GM12891 (cell line): Measurements from ENCODE around the gene TDRD15.

Experiments
- DNase-seq: peaks from one replicate; pipeline ENCODE4 v3.0.0; 2011; ENCODE audit warnings: low spot score; ENCODE audit not compliant: insufficient read length
- FAIRE-seq: peaks from 2 replicates; lab custom pipeline; 2011; peaks lifted over from hg19 to GRCh38; lab: Jason Lieb, UNC
- PAX5 ChIP-seq: IDR thresholded peaks from 2 replicates; pipeline ENCODE4 v1.6.1; 2011; ENCODE audit warnings: low read length, moderate library complexity, mild to moderate bottlenecking; ENCODE audit not compliant: insufficient read depth, severe bottlenecking
- POLR2A ChIP-seq: IDR thresholded peaks from 2 replicates; pipeline ENCODE4 v1.6.1; 2011; ENCODE audit warnings: low read depth, low read length, control low read depth
- POLR2AphosphoS5 ChIP-seq: IDR thresholded peaks from 2 replicates; pipeline ENCODE4 v1.6.1; 2011; ENCODE audit warnings: low read depth, low read length, control low read depth
- POU2F2 ChIP-seq: IDR thresholded peaks from 2 replicates; pipeline ENCODE4 v1.6.1; 2011; ENCODE audit warnings: low read depth, mild to moderate bottlenecking, control low read depth, low read length, moderate library complexity
- SPI1 ChIP-seq: IDR thresholded peaks from 2 replicates; pipeline ENCODE4 v1.6.1; 2011; ENCODE audit warnings: low read depth, low read length, control low read depth
- TAF1 ChIP-seq: IDR thresholded peaks from 2 replicates; pipeline ENCODE4 v1.6.1; 2011; ENCODE audit warnings: low read depth, low read length, control low read depth

Gene TDRD15

DNA sequence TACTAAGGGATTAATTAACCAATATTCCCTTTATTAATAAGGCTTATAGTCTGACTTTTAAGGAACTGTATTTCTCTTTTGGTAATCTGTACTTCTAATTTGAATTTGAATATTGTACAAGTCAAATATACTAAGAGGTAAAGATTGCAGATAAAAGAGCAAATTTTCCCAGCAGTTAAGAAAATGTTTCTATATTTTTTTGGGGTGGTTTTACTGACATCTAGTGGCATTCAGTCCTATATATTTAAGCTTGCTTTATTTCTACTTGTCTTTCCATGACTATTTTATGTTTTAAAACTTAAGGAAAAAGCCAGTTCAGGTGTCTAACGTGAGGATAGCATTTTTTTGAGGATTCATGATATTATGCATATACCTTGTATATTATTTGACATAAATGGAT lies 41.6 kb downstream of the TDRD15 start:
- TF ChIP-seq PAX5 = no peak
- TF ChIP-seq POLR2A = no peak
- no peak for TF ChIP-seq POLR2AphosphoS5
- no peak for TF ChIP-seq TAF1
- no peak for TF ChIP-seq SPI1
- TF ChIP-seq POU2F2 = no peak
- DNase-seq = no peak
- no peak for FAIRE-seq

DNA sequence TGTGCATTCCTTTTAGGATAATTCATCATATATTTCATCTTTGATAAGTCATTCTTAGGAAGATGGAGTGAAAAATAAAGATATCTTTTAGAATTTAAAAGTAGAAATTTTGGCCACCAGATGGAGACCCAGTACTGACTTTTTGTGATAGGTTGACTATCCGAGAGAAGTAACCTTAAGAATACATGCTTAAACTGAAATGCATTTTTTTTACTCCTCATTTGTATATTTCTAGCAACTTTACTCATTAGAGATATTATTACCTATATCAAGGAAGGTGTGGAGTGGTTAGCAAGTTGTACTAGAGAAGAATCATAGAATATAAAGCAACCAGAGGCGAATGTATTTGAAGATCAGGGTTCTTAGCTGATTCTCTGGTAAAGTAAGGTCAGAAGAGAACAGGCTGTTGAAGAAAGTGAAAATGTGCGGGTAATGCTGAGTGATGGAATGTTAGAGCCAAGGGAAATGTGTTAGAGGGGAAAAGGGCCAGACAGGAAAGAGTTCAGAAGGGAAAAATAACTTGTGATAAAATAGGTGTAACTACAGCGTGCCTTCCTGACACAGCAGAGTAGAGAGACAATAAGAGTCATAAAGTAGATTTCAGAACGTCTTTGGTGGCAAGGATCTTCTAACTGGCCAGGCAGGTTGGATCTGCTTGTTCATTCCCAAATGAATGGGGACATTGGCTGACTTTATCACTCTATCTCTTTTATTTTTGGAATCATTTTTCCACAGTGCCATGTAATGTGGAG lies 52.3 kb downstream of the TDRD15 start:
- FAIRE-seq (no peak), DNase-seq (no peak)
- TF ChIP-seq POLR2A (no peak), POLR2AphosphoS5 (no peak), TAF1 (no peak), POU2F2 (no peak), SPI1 (no peak), PAX5 (no peak)

- TF ChIP-seq POLR2AphosphoS5 = no peak
- TF ChIP-seq TAF1 = no peak
- no peak for TF ChIP-seq POLR2A
- TF ChIP-seq SPI1 = no peak
- TF ChIP-seq PAX5 = no peak
- TF ChIP-seq POU2F2 = no peak
- FAIRE-seq (no peak), DNase-seq (no peak)
These were observed 58.2 kb downstream of the TDRD15 start for GRCh38 chr2:21181957-21182356.

DNA sequence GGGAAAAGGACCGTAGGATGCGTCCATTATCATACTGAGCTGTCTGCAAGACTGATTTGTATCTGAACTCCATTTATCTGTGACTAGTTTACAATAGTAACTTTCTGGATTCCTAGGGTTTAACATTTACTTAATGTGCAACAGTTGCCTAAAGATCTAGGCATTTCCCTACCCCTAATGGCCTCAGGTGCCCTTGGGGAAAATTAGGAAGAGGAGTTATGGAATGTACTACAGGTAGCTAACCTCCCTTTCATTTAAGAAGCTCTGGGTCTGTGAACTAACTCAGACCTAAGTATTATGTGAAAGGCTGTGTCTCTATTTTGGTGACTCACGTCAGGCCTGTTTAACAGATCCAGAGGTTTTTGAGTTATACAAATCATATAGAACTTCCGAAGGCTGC lies 59.5 kb downstream of the TDRD15 start:
- FAIRE-seq = no peak
- no peak for TF ChIP-seq POU2F2
- TF ChIP-seq POLR2A = no peak
- TF ChIP-seq PAX5 = no peak
- TF ChIP-seq TAF1 = no peak
- no peak for TF ChIP-seq POLR2AphosphoS5
- no peak for TF ChIP-seq SPI1
- DNase-seq = no peak

- DNase-seq (no peak), FAIRE-seq (no peak)
- TF ChIP-seq SPI1 = no peak
- TF ChIP-seq POU2F2 = no peak
- TF ChIP-seq POLR2A = no peak
- no peak for TF ChIP-seq TAF1
- TF ChIP-seq PAX5 = no peak
- TF ChIP-seq POLR2AphosphoS5 = no peak
These were observed 60.0 kb downstream of the TDRD15 start for GRCh38 chr2:21183726-21184125.

DNA sequence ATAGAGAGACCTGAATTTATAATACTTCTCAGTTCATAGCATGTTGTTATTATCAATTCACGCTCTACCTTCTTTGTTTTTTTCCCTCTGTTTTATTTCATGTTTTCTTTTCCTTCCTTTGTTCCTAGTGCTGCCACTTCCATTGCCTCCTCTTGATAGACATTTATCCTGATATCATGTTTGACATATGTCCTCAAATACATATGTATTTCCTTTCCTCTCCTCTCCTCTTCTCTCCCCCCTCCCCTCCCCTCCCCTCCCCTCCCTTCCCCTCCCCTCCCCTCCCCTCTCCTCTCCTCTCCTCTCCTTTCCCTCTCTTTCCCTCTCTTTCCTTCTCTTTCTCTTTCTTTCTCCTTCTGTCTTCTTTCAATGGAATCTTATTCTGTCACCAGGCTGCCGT lies 67.8 kb downstream of the TDRD15 start:
- TF ChIP-seq SPI1 = no peak
- TF ChIP-seq PAX5 = no peak
- TF ChIP-seq POLR2A = no peak
- TF ChIP-seq TAF1 = no peak
- TF ChIP-seq POU2F2 = no peak
- no peak for TF ChIP-seq POLR2AphosphoS5
- DNase-seq (no peak), FAIRE-seq (no peak)
